Tibial nerve (tissue), 4 donors: ENCODE data around the gene ITGAL. TPM values are rescaled to one million over a fixed set of nuclear protein-coding genes. Genes with fewer than 3 reads are reported as not detected.

Experiments used
- DNase-seq, 2 donors: peaks; one replicate each; pipeline ENCODE4 v3.0.0-alpha.2; 2019; ENCODE audit warnings: low spot score in 2 of 2
- H3K27ac ChIP-seq, 4 donors: fragments of 200-600 bp; sonication (generic) in 3 of 4; one replicate each; pipeline ENCODE4 v1.5.1; 2017 to 2019; ENCODE audit warnings: mild to moderate bottlenecking in 1 of 4
- H3K27me3 ChIP-seq, 2 donors: fragments of 200-600 bp; sonication (generic) in 1 of 2; one replicate each; pipeline versions ENCODE4 v1.5.1 to v1.6.0; 2017 to 2019
- H3K36me3 ChIP-seq, 3 donors: fragments of 200-600 bp; sonication (generic); one replicate each; pipeline ENCODE4 v1.5.1; 2018 to 2019
- H3K4me1 ChIP-seq, 4 donors: fragments of 200-600 bp; sonication (generic) in 3 of 4; one replicate each; pipeline ENCODE4 v1.5.1; 2017 to 2019
- H3K4me3 ChIP-seq, 4 donors: fragments of 200-600 bp; sonication (generic) in 3 of 4; one replicate each; pipeline ENCODE4 v1.5.1; 2017 to 2019; ENCODE audit warnings: mild to moderate bottlenecking in 1 of 4, moderate library complexity in 1 of 4
- H3K9me3 ChIP-seq, 4 donors: fragments of 200-600 bp; sonication (generic) in 3 of 4; one replicate each; pipeline ENCODE4 v1.5.1; 2017 to 2019
- CTCF ChIP-seq, 5 experiments: fragments of 200-600 bp in 3 of 5; fragments of 450-650 bp in 2 of 5; sonication (generic) in 3 of 5; IDR thresholded peaks; one replicate each; pipeline ENCODE4 v1.5.1; 2016 to 2019; ENCODE audit warnings: antibody characterized with exemption in 5 of 5, mild to moderate bottlenecking in 3 of 5, moderate library complexity in 2 of 5
- EP300 ChIP-seq, 2 donors: sonication (generic); formaldehyde crosslinking; IDR thresholded peaks; one replicate each; pipeline ENCODE4 v1.6.1; 2017; ENCODE audit warnings: antibody characterized with exemption in 2 of 2, mild to moderate bottlenecking in 1 of 2
- POLR2A ChIP-seq, 2 donors: fragments of 450-650 bp; IDR thresholded peaks; one replicate each; pipeline ENCODE4 v1.6.1; 2017; ENCODE audit warnings: antibody characterized with exemption in 2 of 2, mild to moderate bottlenecking in 2 of 2, moderate library complexity in 2 of 2
- WGBS, 2 donors: methylation state at CpG; one replicate each; pipeline ENCODE4 v1.1.5; 2018; 5-methylcytosine and 5-hydroxymethylcytosine counted together
- total RNA-seq, 4 donors: library from RNA; depleted of rRNA; stranded (reverse); fragments of >200 nt; gene quantifications; one replicate each; pipeline ENCODE4 v1.1.0, GENCODE V29; 2016

The ITGAL gene
- total RNA-seq, 4 donors from 2014 or later, result 2.4 to 8.8 (median 2.9) TPM

DNA sequence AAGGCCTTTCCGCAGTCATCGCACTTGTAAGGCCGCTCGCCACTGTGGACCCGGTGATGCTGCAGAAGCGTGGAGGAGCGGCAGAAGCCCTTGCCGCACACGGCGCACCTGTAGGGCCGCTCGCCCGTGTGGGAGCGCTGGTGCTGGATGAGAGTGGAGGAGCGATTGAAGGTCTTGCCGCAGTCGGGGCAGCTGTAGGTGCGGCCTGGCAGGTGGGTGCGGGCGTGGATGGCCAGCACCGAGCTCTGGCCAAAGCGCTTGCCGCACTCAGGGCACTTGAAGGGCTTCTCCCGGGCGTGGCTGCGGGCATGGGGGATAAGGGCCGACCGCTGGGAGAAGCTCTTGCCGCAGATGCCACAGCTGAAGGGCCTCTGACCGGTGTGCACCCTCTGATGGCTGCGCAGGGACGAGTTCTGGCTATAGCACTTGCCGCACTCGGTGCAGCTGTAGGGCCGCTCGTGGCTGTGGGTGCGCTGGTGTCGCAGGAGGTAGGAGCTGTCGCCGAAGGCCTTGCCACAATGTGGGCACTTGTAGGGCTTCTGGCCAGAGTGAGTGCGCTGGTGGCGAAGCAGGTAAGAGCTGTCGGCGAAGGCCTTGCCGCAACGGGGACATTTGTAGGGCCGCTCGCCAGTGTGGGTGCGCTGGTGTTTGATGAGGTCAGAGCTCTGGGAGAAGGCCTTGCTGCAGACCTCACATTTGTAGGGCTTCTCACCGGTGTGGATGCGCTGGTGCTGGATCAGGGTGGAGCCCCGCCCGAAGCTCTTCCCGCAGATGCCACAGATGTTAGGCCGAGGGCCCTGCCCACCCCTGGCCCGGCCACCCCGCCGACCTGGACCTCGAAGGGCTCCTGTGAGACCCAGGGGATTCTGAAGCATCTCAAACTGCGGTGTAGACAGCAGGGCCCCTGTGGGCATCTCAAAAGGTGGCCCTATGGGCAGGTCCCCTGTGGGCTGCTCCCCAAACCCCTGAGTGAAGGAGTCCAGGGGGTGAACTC, 52.3 kb downstream of the ITGAL start:
- no peak for TF ChIP-seq CTCF (IDR thresholded peaks at IDR 0.05)
- TF ChIP-seq POLR2A (IDR thresholded peaks at IDR 0.05), result no peak
- no peak for TF ChIP-seq EP300 (IDR thresholded peaks at IDR 0.05)
- peaks cover 0 to 38% (median 11%) of the 10 kb centered on the region in 4 donors for H3K4me1 ChIP-seq
- H3K4me3 ChIP-seq, result no peak overlapping the region
- peaks cover 0 to 15% (median 0%) of the 10 kb centered on the region in 3 donors for H3K36me3 ChIP-seq
- no peak overlapping the region for H3K27ac ChIP-seq
- WGBS, 2 donors, result 89 to 94% methylated on average over 32 to 60 of the region's 60 CpGs
- no peaks in the 10 kb centered on the region for H3K27me3 ChIP-seq
- no peak for DNase-seq
- no peaks in the 10 kb centered on the region for H3K9me3 ChIP-seq

DNA sequence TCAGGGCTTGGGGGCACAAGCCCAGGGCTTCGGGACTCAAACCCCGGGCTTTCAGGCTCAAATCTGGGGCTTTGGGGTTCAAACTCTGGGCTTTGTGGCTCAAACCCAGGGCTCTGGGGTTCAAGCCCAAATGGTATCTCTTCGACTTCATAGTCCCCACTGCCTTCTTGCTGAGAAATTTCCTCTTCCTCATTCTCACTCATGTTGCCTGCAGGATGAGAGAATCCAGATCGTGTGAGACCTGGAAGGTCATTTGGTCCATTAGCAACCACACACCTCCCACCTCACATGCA, 53.2 kb downstream of the ITGAL start:
- H3K27ac ChIP-seq, result peak overlapping the region; percentile 93 to 99 (median 98)
- peaks cover 0 to 38% (median 11%) of the 10 kb centered on the region in 4 donors for H3K4me1 ChIP-seq
- no peaks in the 10 kb centered on the region for H3K9me3 ChIP-seq
- H3K4me3 ChIP-seq, result peak overlapping the region; percentile 58 to 93 (median 80)
- no peak for DNase-seq
- no peaks in the 10 kb centered on the region for H3K27me3 ChIP-seq
- TF ChIP-seq CTCF (IDR thresholded peaks at IDR 0.05) (no peak), EP300 (IDR thresholded peaks at IDR 0.05) (no peak), POLR2A (IDR thresholded peaks at IDR 0.05) (no peak)
- peaks cover 0 to 24% (median 0%) of the 10 kb centered on the region in 3 donors for H3K36me3 ChIP-seq
- WGBS, 2 donors, result 39 to 52% methylated on average over 3 to 4 of the region's 4 CpGs

- 1 to 3% methylated on average over 16 to 19 of the region's 73 CpGs for whole genome bisulfite sequencing, 2 donors
- no peak for DNase-seq
- H3K9me3 ChIP-seq, result no peaks in the 10 kb centered on the region
- H3K27me3 ChIP-seq, result no peaks in the 10 kb centered on the region
- H3K27ac ChIP-seq, result peak within 1 kb of the TSS; percentile 93 to 99 (median 98)
- H3K36me3 ChIP-seq, result peaks cover 0 to 29% (median 0%) of the 10 kb centered on the region in 3 donors
- TF ChIP-seq POLR2A (IDR thresholded peaks at IDR 0.05), result no peak
- TF ChIP-seq CTCF (IDR thresholded peaks at IDR 0.05), result no peak
- TF ChIP-seq EP300 (IDR thresholded peaks at IDR 0.05), result no peak
- peaks cover 0 to 38% (median 11%) of the 10 kb centered on the region in 4 donors for H3K4me1 ChIP-seq
- peak within 1 kb of the TSS; percentile 66 to 93 (median 80) for H3K4me3 ChIP-seq
These were observed 53.7 kb downstream of the ITGAL start, which contains the start of gene ZNF768 for GRCh38 chr16:30526137-30526822. Gene ZNF768 (minus strand): TSS chr16:30526566. CDS start chr16:30526413, 153 bp downstream.

DNA sequence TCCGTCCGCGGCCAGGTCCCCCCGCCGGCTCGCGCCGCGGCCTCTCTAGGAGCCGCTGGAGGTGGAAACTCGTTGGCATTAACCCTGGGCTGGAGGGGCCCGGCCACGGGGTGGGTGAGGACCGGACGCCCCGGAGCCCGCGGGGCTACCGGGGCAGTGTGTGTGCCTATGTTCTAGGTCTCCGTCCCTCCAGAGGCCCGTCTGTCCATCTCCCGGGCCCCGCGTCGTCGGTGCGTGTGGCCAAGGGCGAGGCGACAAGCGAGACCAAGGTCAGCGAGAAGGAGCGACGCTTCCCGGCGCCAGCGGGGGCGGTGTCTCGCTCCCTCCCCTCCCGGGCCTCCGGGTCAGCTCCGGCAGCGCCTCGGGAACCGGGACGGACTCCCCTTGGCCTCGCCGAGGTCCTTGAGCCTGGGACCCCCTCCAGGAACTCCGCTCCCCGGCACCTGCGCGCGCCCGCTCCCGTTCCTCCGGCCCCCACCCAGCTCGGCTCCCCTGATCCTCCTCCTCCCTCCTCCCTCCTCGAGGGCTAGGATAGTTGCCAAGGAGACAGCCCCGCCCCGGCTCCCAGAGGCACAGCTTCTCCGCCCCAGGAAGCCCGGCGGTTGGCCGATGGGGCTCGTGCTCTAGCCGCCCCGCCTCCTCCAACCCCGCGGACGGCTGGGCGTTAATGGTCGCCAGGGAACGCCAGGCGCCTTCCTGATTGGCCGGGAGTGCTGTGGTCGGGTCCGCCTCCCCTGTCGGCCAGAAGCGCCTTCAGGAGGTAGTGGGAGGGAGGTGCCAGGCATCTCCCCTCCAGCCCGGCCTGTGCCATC, 54.5 kb downstream of the ITGAL start:
- H3K9me3 ChIP-seq, result no peaks in the 10 kb centered on the region
- peaks cover 0 to 38% (median 11%) of the 10 kb centered on the region in 4 donors for H3K4me1 ChIP-seq
- peak overlapping the region; percentile 93 to 99 (median 98) for H3K27ac ChIP-seq
- H3K4me3 ChIP-seq, result peak overlapping the region; percentile 66 to 93 (median 80)
- TF ChIP-seq POLR2A (IDR thresholded peaks at IDR 0.05) (peak; percentile 26 to 58), EP300 (IDR thresholded peaks at IDR 0.05) (peak; percentile 72 to 89), CTCF (IDR thresholded peaks at IDR 0.05) (peak in 4 of 5 experiments; percentile 27 to 77 (median 50))
- H3K27me3 ChIP-seq, result no peaks in the 10 kb centered on the region
- H3K36me3 ChIP-seq, result peaks cover 0 to 36% (median 0%) of the 10 kb centered on the region in 3 donors
- peak; percentile 96 to 98 for DNase-seq
- WGBS, 2 donors, result 0 to 1% methylated on average over 43 to 44 of the region's 79 CpGs
